HG03095 (cell line): Measurements from ENCODE around the gene GFRA1.

Source experiments
- ATAC-seq: cut with Tn5 transposase; IDR thresholded peaks from one replicate; pipeline ENCODE4 v1.9.1; 2021; ENCODE audit warnings: moderate library complexity; ENCODE audit not compliant: unreplicated experiment

The GFRA1 gene

GRCh38 chr10:116132780-116133399, 140.1 kb downstream of the GFRA1 start:
- ATAC-seq, result no peak

DNA sequence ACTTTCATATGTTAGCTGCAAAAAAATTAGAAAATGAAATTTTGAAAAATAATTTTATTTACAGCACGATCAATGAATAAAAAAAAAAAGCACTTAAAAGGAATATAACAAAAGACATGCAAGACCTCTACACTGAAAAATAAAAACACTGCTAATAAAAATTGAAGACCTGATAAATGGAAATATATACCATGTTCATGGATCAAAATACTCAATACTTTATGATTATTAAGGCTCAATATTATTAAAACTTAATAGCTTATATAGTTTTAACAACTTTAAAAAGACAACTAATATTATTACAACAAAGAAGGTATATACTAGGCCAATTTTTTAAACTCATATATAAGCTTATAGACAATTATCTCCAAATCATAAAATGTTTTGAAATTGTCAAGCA, 143.0 kb downstream of the GFRA1 start:
- no peak for ATAC-seq

DNA sequence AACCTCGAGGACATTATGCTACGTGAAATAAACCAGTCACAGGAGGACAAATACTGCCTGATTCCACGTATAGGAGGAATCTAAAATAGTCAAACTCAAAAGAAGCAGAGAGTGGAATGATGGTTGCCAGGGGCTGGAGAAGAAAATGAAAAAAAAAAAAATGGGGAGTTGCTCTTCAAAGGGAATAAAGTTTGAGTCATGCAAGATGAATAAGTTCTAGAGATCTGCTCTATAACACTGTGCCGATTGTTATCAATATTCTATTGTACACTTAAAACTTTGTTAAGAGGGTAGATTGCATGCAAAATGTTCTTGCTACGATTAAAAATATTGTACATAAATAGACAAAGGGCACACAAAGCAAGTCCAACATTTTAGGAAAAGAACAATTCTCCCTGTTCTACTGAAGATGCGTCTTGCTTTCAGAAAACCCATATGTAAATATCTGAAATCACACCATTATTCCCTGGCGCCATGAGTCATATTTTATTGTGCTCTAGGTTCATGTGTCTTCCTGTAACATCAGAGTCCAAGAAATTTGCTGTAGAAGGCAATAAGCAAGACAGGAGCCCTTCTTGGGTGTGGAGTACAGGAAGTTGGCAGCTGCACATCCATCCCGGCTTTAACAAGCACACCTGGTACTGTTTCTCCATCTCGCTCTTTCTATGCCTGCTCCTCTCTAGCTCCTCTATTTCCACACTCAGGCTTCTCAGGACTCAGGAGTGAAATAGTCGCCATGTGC, 145.9 kb downstream of the GFRA1 start:
- ATAC-seq, result no peak

- ATAC-seq, result no peak
Measured at GRCh38 chr10:116126239-116126638, 146.8 kb downstream of the GFRA1 start.

GRCh38 chr10:116125180-116125579, 147.8 kb downstream of the GFRA1 start:
- no peak for ATAC-seq

GRCh38 chr10:116124777-116125176, 148.2 kb downstream of the GFRA1 start:
- ATAC-seq, result no peak

- ATAC-seq, result no peak
Measured at GRCh38 chr10:116122664-116123063, 150.3 kb downstream of the GFRA1 start.

DNA sequence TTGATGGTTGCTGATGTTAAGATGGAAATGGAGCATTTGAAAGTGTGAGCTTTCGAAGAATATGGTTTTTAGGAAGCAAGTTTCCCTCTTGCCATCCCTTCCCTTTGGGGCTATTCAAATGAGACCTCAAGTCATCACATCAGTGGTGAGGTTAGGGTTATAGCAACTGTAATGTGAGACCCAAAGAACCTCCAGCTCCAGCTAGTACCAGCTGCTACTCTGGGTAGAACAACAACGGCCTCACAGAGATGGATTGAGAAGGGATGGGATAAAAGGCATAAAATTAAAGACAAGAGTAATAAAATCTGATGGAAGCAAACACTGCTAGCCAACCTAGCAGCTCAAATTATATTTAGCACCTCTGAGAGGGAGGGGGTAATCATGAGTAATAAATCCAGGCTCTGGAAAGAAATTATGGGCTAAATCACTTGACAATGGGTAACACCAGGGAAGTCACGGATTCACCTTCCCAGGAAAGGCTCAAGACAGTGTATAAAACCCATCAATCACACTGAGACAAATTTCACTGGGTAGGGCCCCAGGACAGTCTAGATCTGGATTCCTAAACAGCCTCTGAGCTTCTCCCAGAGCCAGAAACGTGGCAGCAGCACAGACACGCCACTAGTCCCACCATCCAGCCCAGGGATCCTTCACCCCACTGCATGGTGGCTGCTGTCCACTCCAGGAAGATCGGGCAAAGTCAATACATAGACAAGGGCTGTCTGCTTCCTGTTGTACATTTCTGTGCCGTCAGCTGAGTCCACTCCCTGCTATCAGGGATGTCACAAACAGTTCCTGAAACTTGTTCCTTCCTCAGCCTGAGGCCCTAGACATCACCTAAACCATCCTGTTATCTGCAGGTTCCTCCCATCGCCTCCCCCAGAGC, 151.1 kb downstream of the GFRA1 start:
- ATAC-seq, result no peak

DNA sequence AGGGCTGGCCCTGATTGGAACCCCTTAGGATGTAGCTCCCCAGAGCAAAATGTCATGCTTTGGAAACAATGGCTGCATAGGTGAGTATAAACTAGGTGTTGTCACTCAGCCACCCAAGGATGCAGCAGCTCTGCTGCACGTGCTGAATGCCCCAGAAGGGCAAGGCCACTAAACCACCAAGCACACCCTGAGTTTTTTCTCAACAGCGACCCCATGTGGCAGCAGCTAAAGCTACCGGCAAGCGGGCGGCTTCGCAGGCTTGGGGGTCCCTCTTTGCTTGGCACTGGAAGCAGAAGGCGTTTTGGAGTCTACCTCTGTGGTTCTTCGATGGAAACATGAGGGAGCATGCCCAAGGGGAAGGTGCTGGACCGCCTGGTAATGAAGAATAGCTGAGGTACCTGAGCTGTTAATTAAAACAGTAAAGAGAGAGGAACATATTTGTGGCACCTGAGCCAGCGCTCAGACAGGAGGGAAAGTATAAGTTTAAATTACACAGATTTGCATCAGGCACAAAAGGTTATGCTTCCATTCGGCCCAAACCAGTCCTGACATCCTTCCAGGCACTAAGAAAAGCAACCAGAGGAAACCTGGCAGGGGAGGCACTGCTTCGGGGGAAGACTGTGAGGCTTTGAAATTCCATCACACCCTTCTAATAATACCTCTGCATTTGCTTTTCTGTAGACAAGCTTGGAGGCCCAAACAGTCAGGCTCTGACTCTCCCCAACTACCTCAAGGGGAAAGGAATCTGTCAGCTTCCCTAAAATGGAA, 152.1 kb downstream of the GFRA1 start:
- ATAC-seq, result no peak

DNA sequence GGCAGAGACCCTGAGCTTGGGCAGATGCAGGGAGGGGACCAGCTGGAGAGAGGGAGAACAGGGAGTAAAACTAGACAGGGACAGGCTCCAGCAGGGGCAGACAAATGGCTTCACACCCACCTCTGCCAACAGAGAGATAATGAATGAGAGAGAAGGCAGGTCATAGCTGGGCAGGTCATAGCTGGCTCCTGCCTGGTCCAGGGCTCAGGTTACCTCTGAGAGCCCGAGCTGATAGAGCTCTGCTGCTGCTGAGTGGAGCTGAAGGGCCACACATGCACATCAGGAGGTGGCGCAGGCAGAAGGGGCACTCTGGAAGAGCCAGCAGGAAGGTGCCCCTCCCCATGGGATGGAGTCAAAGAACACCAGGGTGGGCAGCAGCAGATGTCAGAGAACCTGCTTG, 154.2 kb downstream of the GFRA1 start:
- no peak for ATAC-seq

GRCh38 chr10:116115797-116116196, 157.2 kb downstream of the GFRA1 start:
- no peak for ATAC-seq

DNA sequence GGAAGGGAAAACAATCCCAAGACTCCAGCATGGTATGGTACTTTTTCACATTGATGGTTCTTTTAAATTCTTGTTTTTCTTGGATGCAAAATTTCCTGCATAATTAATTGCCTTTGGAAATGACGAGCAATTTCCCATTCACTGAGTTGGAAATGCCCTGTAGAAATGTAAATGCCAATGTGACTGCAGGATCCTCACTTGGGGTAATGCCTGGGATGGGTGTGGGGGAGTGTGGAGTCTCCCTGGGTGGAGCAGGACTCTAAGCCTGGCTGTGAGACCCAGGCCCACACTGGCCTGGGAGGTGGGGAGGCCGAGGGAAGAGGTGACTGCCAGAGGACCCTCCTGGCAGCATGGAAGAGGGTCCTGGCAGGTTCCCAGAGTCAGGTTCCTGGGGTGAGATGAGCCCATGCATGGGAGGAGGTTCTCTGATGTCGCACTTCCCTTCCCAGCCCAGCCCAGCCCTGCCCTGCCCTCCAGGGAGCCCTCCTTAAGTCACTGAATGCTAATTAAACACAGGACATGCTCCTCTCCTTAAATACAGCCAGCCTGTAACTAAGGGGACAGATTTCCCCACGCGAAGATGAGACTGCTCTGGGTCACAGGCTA, 157.9 kb downstream of the GFRA1 start:
- ATAC-seq, result no peak

GRCh38 chr10:116113721-116114501, 159.1 kb downstream of the GFRA1 start:
- no peak for ATAC-seq

DNA sequence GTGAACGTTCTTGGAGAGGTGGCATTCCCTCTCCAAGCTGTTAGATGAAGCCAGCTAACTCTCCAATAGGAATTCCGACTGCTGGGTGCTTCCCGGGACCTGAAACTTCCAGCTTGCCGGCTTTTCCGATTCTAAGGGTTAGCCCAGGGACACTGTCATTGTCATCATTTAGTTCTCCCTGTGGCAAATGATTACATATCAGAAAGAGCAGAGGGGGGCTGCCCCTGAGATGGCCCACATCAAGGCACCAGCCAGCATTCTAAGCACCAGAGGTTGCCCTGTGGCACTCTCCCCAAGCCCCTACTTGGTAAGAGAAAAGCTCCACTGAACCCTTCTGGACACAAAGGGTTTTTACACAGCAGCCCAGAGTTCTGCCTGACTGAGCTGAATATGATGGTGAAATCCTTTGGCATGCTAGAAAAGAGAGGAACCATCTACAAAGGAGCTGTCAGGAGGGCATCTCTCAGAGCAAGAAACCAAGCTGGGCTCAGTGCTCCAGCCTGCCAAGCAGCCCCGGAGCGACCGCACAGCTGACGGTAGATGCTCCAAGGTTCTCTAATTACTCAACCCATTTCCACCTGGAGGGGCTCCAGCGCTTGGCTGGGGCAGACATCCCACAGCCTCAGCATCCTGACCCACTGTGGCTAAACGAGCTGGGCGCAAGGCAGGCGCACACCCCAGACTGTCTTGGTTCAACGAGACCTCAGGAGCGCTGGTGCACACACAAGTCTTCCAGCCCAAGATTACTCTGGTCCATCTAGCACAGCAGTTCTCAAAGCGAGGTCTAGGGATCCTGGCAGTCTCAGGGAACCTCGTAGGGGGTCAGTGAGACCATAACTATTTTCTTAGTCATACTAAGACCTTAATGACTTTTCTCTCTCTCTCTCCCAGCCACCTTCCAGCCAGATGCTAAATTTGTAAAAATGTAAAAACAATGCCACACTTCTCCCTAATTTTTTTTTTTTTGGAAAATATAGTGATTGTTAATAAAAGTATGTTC, 160.5 kb downstream of the GFRA1 start:
- no peak for ATAC-seq

DNA sequence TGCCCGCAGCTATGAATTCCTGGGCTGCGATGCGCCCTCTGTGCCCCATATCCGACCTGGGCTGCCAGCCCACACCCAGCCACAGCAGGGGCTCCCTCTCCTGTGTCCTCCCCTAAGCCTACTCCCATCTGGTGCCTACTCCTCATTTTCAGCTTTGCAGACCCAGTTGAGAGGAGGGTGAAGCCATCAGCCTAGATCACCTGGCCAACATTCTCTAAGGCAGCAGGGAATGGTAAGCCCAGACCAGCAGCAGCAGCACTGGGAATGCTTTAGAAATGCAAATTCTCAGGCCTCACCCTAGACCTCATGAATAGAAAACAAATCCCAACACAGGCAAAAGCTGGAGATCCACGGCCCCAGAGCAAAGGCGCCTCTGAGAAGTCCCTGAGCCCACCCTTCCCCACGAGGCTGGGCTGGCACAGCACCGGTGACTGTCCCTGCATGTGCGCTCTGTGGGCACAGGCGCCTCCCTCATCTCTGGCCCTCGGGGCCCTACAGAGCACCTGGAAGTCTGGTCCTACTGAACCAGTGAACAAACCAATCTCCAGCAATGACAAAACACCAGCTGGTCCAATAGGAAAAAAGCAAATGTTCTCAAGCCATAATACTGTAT, 161.4 kb downstream of the GFRA1 start:
- no peak for ATAC-seq

DNA sequence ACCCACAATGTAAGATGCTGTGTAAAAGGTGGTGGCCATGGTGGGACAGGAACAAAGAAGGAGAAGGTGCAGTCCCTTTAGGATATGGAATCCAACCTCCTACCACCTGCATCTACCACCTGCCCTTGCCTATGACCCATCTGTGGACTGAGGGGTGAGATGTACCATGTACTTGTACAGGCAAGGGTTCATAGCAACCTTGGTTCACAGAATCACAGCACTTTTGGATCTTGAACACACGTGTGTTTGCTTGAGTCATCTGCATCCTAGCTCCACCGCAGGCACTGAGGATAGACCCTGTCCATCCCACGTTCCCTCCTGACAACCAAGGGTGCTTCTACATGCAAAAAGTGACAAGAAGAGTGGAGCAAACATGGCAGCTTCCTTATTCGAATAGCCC, 162.3 kb downstream of the GFRA1 start:
- no peak for ATAC-seq

DNA sequence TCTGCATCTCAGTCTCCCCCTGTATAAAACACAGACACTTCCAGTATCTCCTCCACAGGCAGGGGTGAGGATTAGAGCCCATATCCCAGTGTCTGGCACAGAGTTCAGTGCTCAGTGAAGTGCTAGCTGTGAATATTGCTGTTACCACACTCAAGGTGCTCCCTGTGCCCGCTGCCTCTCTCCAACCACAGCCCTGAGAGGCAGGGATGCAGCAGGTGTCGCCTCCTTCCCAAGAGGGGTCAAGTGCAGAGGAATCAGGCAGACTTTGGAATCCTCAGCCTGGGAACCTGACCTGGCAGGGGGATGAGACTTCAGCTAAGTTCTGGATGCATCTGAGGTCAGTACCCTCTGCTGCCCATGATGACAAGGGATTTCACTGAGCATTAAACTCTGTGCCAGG, 163.1 kb downstream of the GFRA1 start:
- ATAC-seq, result no peak

DNA sequence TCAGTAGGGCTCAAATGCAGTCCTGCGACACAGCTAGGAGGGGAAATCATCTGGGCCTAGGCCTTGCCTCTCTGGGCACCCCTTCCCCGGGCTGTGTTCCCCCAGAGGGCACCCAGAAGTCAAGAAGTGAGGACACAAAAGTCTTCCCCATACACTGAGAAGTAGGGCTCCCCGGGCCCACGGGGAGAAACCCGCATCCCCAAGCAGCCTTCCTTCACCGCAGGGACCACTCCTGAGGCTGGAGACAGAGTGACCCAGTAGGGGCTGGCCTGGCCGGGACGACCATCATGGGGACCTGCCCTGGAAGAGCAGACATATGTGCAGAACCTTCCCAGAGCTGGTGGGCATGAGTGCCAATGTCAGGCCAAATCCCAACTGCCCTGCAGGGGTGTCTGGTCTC, 163.5 kb downstream of the GFRA1 start:
- ATAC-seq, result no peak
